HEK293 (cell line): ENCODE measurements around the gene FASN.

Source experiments
- ATF2 ChIP-seq: fragments of 450-650 bp; formaldehyde crosslinking; IDR thresholded peaks from 2 replicates; pipeline ENCODE4 v1.5.1; 2016; ENCODE audit warnings: missing biosample characterization, missing genetic modification characterization, low read depth
- CTCF ChIP-seq: fragments of 450-650 bp; formaldehyde crosslinking; IDR thresholded peaks from 2 replicates; pipeline ENCODE4 v1.5.1; 2016; ENCODE audit warnings: missing biosample characterization, missing genetic modification characterization
- OVOL3 ChIP-seq: fragments of 450-650 bp; formaldehyde crosslinking; IDR thresholded peaks from 2 replicates; pipeline ENCODE4 v1.5.1; 2016; ENCODE audit warnings: missing biosample characterization, missing genetic modification characterization
- ZBTB21 ChIP-seq: fragments of 450-650 bp; formaldehyde crosslinking; IDR thresholded peaks from 2 replicates; pipeline ENCODE4 v1.5.1; 2017; ENCODE audit warnings: missing biosample characterization, missing genetic modification characterization
- ZBTB48 ChIP-seq: fragments of 450-650 bp; formaldehyde crosslinking; IDR thresholded peaks from 2 replicates; pipeline ENCODE4 v1.5.1; 2016; ENCODE audit warnings: missing biosample characterization, missing genetic modification characterization
- ZNF138 ChIP-seq: fragments of 450-650 bp; formaldehyde crosslinking; IDR thresholded peaks from 2 replicates; pipeline ENCODE4 v1.5.1; 2016; ENCODE audit warnings: missing biosample characterization, missing genetic modification characterization, borderline replicate concordance
- ZNF274 ChIP-seq, 2 experiments: fragments of 200-500 bp in 1 of 2; fragments of 450-650 bp in 1 of 2; sonication (Bioruptor generic) in 1 of 2; formaldehyde crosslinking in 1 of 2; IDR thresholded peaks; 2 replicates each; pipeline versions ENCODE4 v1.5.1 to v1.6.1; 2014 to 2016; ENCODE audit warnings: borderline replicate concordance in 1 of 2, inconsistent platforms in 1 of 2, low read length in 1 of 2, missing biosample characterization in 1 of 2, missing genetic modification characterization in 1 of 2
- ZNF335 ChIP-seq: fragments of 450-650 bp; formaldehyde crosslinking; conservative IDR thresholded peaks from 2 replicates; pipeline ENCODE4 v1.5.1; 2016; ENCODE audit warnings: missing biosample characterization, missing genetic modification characterization

GRCh38 chr17:82084373-82085030 is 13.5 kb downstream of the FASN start:
- TF ChIP-seq CTCF (tag by site-specific recombination) (no peak), ZNF335 (no peak), OVOL3 (tag by site-specific recombination) (no peak), ZNF138 (tag by site-specific recombination) (no peak), ZNF274 (IDR thresholded peaks at IDR 0.05; ENCODE audit: low read length) (no peak), ZNF274 (tag by site-specific recombination; IDR thresholded peaks at IDR 0.05; ENCODE audit: borderline replicate concordance) (no peak), ATF2 (no peak), ZBTB21 (tag by site-specific recombination) (no peak), ZBTB48 (no peak)
